ENCODE data around the gene MSI2.

DNA sequence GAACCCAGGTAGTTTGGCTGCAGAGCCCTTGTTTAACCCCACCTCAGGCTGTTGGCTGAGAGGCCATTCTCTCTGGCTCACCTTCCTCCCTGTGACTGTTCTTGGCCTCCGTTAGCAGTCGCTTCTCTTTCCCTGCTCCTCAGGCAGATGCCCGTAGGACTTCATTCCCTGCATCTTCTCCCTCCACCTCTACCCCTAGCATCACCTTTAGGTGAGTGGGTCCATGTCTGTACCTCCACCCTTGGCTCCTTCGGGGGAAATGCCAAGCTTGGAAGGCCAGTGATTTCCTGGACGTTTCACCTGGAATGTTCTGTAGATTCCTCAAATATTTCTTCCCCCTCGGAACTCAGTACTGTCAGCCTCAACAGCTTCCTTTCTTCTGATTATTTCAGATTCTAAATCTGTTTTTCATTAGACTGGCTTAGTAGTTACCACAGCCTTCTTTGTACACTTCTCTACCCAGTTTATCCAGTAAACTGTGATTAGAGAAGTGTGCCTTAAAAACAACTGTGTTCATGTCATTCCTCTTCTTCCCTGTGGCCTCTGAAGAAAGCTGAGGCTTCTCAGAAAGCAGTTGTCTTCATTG lies 227.9 kb downstream of the MSI2 start:
- TF ChIP-seq, protein P1, sequence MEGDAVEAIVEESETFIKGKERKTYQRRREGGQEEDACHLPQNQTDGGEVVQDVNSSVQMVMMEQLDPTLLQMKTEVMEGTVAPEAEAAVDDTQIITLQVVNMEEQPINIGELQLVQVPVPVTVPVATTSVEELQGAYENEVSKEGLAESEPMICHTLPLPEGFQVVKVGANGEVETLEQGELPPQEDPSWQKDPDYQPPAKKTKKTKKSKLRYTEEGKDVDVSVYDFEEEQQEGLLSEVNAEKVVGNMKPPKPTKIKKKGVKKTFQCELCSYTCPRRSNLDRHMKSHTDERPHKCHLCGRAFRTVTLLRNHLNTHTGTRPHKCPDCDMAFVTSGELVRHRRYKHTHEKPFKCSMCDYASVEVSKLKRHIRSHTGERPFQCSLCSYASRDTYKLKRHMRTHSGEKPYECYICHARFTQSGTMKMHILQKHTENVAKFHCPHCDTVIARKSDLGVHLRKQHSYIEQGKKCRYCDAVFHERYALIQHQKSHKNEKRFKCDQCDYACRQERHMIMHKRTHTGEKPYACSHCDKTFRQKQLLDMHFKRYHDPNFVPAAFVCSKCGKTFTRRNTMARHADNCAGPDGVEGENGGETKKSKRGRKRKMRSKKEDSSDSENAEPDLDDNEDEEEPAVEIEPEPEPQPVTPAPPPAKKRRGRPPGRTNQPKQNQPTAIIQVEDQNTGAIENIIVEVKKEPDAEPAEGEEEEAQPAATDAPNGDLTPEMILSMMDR (IDR thresholded peaks at IDR 0.05) = no peak
- no peak for TF ChIP-seq POLR2A (IDR thresholded peaks at IDR 0.05)

Data from right lobe of liver (tissue), 4 donors.